ENCODE measurements around the gene PPARG. TPM values are rescaled to one million over a fixed set of nuclear protein-coding genes. Genes with fewer than 3 reads are reported as not detected.

The PPARG gene
- total RNA-seq, 1 donor from 2014 or later: 3.2 TPM

GRCh38 chr3:12339701-12340480 is 51.0 kb downstream of the PPARG start:
- Mint-ChIP-seq H3K9me3 (ENCODE audit: unreplicated experiment) (no peaks in the 10 kb centered on the region), H3K36me3 (ENCODE audit: low read depth, unreplicated experiment) (no peaks in the 10 kb centered on the region), H3K27ac (ENCODE audit: unreplicated experiment) (no peak overlapping the region), H3K4me3 (ENCODE audit: unreplicated experiment) (no peak overlapping the region), H3K4me1 (ENCODE audit: unreplicated experiment) (peaks cover 8% of the 10 kb centered on the region), H3K27me3 (ENCODE audit: unreplicated experiment) (no peaks in the 10 kb centered on the region)
- TF ChIP-seq CTCF (IDR thresholded peaks at IDR 0.05; ENCODE audit: unreplicated experiment): no peak
- DNase-seq (ENCODE audit: low spot score): no peak

- peaks cover 8% of the 10 kb centered on the region for H3K4me1 Mint-ChIP-seq (ENCODE audit: unreplicated experiment)
- H3K27me3 Mint-ChIP-seq (ENCODE audit: unreplicated experiment): no peaks in the 10 kb centered on the region
- H3K27ac Mint-ChIP-seq (ENCODE audit: unreplicated experiment): no peak overlapping the region
- no peaks in the 10 kb centered on the region for H3K36me3 Mint-ChIP-seq (ENCODE audit: low read depth, unreplicated experiment)
- no peak for TF ChIP-seq CTCF (IDR thresholded peaks at IDR 0.05; ENCODE audit: unreplicated experiment)
- H3K9me3 Mint-ChIP-seq (ENCODE audit: unreplicated experiment): no peaks in the 10 kb centered on the region
- no peak overlapping the region for H3K4me3 Mint-ChIP-seq (ENCODE audit: unreplicated experiment)
- no peak for DNase-seq (ENCODE audit: low spot score)
Observed at GRCh38 chr3:12340506-12340905, 51.6 kb downstream of the PPARG start.

- no peak overlapping the region for H3K4me3 Mint-ChIP-seq (ENCODE audit: unreplicated experiment)
- H3K27me3 Mint-ChIP-seq (ENCODE audit: unreplicated experiment): no peaks in the 10 kb centered on the region
- no peaks in the 10 kb centered on the region for H3K36me3 Mint-ChIP-seq (ENCODE audit: low read depth, unreplicated experiment)
Observed at GRCh38 chr3:12342151-12342550, 53.3 kb downstream of the PPARG start.

GRCh38 chr3:12343047-12343501 is 54.2 kb downstream of the PPARG start:
- Mint-ChIP-seq H3K27ac (ENCODE audit: unreplicated experiment) (no peak overlapping the region), H3K9me3 (ENCODE audit: unreplicated experiment) (no peaks in the 10 kb centered on the region), H3K4me3 (ENCODE audit: unreplicated experiment) (no peak overlapping the region), H3K4me1 (ENCODE audit: unreplicated experiment) (peaks cover 8% of the 10 kb centered on the region), H3K27me3 (ENCODE audit: unreplicated experiment) (no peaks in the 10 kb centered on the region), H3K36me3 (ENCODE audit: low read depth, unreplicated experiment) (no peaks in the 10 kb centered on the region)
- DNase-seq (ENCODE audit: low spot score): no peak
- no peak for TF ChIP-seq CTCF (IDR thresholded peaks at IDR 0.05; ENCODE audit: unreplicated experiment)

More at GRCh38 chr3:12342151-12342550, 53.3 kb downstream of the PPARG start:
- H3K9me3 Mint-ChIP-seq (ENCODE audit: unreplicated experiment): no peaks in the 10 kb centered on the region
- no peak for DNase-seq (ENCODE audit: low spot score)
- TF ChIP-seq CTCF (IDR thresholded peaks at IDR 0.05; ENCODE audit: unreplicated experiment): no peak
- H3K27ac Mint-ChIP-seq (ENCODE audit: unreplicated experiment): no peak overlapping the region
- H3K4me1 Mint-ChIP-seq (ENCODE audit: unreplicated experiment): peaks cover 8% of the 10 kb centered on the region

- Mint-ChIP-seq H3K4me3 (ENCODE audit: unreplicated experiment) (no peak overlapping the region), H3K27ac (ENCODE audit: unreplicated experiment) (no peak overlapping the region), H3K27me3 (ENCODE audit: unreplicated experiment) (no peaks in the 10 kb centered on the region), H3K4me1 (ENCODE audit: unreplicated experiment) (peaks cover 2% of the 10 kb centered on the region), H3K9me3 (ENCODE audit: unreplicated experiment) (no peaks in the 10 kb centered on the region), H3K36me3 (ENCODE audit: low read depth, unreplicated experiment) (no peaks in the 10 kb centered on the region)
- DNase-seq (ENCODE audit: low spot score): no peak
- no peak for TF ChIP-seq CTCF (IDR thresholded peaks at IDR 0.05; ENCODE audit: unreplicated experiment)
Observed at GRCh38 chr3:12345141-12345561, 56.3 kb downstream of the PPARG start.
